GM04504 (cell line): ENCODE data around the gene CNN3.

Source experiments
- DNase-seq: peaks from one replicate; pipeline ENCODE4 v3.0.0-alpha.2; 2012; ENCODE audit warnings: low read depth

CNN3 gene

GRCh38 chr1:94926915-94927404, at the start of gene CNN3:
Gene CNN3, minus strand, starts transcription at chr1:94927110. Its CDS starts 216 bp downstream, at chr1:94926894.
- peak; percentile 80 for DNase-seq

- DNase-seq: peak; percentile 60
Observed at GRCh38 chr1:94974824-94975223, 47.9 kb upstream of the CNN3 start.

DNA sequence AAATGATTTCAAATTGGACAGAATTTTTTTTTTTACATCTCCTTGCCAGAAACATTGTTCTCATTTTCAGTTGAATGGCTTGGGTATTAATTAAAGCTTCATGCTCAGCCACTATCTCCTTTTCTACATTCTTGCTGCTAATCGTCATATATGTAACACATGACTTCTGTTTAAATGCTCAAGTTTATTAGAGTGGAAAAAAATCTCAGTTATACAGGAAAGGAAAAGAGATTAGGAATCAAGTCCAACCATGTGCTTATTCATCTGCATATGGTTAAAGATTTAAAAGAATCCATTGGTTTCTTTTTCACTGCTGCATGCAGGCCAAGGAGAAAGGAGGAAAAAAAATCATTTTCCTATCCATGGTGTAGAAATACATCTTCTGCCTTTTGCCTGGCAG, 47.3 kb upstream of the CNN3 start:
- no peak for DNase-seq

- DNase-seq: no peak
Observed at GRCh38 chr1:94973309-94973922, 46.5 kb upstream of the CNN3 start.

DNA sequence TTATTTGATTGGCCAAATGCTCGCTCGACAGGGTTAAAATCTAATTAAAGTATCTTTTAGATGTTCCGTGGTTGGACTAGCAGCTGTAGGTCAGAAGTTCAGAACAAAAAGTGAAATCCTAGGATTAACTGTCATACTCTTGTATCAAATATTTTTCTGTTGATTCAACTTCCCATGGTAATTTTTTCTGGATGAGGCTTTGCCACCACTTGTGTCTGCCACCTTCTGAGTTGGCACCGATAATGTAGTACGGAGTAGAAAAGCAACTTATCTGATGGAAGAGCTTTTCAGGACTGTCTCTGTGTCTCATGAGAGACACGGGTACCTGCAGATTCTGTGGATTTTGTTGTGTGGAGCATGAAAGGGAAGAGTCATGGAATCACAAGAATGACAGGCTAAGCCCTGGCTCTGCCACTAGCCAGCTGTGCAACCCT, 44.6 kb upstream of the CNN3 start:
- DNase-seq: no peak

DNA sequence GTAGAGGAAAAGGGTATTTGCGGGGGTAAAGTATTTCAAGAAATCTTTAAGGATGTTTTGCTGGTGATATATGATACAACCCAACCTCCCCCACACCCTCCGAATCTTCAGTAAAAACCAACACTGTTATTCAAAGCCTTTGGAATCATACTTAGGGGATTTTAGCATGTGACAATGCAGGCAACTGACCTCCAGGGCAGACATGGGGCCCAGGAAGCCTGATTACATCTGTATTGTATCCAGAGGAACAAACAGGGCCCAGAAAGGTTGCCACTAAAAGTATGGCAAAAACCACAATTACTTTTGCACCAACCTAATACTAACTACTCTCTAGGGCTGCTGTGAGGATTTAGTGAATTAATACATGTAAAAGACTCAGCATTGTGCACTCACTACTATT, 43.9 kb upstream of the CNN3 start:
- DNase-seq: no peak

DNA sequence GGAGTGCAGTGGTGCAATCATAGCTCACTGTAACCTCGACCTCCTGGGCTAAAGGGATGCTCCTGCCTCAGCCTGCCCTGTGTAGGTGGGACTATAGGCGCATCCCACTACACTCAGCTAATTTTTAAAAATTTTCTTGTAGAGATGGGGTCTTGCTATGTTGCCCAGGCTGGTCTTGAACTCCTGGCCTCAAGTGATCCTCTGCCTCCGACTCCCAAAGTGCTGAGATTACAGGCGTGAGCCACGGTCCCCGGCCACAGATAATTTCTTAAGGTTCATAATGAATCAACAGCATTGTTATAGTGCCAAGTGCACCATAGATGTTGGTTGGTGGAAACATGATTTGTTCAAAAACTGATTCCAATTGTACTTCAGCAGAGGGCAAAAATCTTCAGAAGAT, 42.2 kb upstream of the CNN3 start:
- no peak for DNase-seq

GRCh38 chr1:94966033-94966432, 39.1 kb upstream of the CNN3 start:
- no peak for DNase-seq

DNA sequence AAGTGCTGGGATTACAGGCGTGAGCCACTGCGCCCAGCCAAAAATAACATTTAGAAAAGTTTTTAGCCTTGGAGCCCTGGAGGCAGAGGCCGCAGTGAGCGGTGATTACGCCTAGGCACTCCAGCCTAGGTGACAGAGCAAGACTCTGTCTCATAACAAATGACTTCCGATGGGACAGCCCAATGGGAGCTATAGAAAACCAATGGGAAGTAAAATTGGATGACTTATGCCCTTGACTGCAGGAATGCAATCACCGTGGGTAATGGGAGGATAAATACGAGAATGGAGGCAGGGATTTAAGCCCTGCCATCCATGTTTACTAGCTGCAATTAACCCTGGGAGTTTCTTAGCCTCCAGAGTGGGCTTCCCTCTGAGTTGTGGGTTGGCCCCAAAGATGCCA, 37.0 kb upstream of the CNN3 start:
- DNase-seq: no peak

GRCh38 chr1:94962409-94963265, 35.7 kb upstream of the CNN3 start:
- DNase-seq: no peak

DNA sequence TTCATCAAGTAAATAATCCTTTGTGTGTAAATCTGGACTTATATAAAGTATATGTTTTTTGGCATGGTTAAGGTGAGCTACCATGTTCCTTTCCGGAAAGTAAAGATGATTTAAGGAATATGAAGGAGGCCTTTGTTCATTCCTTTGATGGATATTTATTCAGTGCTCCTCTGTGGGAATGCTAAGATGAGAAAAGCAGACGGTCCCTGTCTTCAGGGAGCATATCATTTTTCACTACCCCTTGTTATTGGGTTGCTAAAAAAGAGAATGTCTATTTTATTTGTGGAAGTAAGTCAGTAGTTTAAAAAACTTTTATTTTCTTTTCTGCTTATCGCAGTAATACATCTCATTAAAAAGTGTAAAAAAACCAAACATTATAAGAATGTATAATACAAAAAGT, 35.1 kb upstream of the CNN3 start:
- DNase-seq: no peak

DNA sequence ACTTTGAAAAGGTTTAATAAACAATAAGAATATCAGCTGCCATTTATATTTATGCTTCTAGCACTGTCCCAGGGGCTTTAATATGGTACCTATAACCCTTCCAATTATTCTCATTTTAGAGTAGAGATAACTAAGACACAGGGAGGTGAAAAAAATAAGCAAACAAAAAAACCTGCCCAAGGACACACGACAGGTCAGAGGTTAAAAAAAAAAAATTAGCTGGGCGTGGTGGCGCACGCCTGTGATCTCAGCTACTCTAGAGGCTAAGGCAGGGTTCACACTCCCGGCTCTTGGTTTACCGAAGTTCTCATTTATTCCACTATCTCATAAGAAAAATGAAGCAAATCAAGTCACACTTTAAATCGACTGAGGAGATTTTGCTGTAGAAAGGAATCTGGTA, 34.7 kb upstream of the CNN3 start:
- no peak for DNase-seq

DNA sequence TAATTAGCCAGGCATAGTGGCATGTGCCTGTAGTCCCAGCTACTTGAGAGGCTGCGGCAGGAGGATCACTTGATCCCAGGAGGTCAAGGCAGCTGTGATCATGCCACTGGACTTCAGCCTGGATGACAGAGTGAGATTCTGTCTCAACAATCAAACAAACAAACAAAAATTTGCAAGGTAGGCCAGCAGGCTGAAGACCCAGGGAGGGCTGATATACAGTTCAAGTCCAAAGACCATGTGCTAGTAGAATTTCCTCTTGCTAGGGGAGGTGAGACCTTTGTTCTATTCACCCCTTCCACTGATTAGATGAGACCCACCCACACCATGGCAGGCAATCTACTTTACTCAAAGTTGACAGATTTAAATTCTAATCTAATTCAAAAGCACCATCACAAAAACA, 31.2 kb upstream of the CNN3 start:
- DNase-seq: no peak

DNA sequence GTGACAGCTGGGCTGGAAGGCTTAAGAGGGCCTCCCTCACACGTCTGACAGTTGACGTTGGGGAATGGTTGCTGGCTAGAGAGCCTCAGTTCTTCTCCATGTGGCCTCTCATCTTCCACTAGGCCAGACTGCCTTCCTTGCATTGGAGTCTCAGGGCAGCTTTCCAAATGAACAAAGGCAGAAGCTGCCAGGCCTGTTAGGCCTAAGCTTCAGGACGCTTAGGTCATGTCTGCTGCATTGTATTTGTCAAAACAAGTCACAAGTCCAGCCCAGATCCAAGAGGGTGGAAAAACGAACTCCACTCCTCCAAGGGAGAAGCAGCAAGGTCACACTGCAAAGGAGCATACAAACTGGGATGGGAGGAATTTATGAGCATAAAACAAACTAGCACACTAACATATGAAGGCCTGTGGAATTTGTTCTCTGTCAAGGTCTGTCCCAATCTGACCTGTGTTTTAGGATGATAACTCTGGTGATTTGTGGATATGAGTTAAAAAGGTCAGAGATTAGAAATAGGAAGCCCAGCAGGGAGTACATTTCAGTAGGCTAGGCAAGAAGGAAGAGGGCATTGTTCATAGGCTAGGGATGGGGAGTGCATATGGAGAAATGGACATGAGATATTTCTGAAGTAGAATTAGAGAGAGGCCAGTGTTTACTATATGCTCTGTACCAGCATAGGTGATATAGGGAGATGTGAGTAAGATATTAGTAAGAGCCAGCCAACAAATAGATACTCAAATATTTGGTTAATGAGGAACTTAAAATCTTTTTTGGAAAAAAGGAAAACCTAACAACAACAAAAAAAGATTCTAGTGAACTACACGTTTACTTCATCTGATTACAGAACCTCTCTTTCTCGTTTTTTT, 29.1 kb upstream of the CNN3 start:
- DNase-seq: no peak

DNA sequence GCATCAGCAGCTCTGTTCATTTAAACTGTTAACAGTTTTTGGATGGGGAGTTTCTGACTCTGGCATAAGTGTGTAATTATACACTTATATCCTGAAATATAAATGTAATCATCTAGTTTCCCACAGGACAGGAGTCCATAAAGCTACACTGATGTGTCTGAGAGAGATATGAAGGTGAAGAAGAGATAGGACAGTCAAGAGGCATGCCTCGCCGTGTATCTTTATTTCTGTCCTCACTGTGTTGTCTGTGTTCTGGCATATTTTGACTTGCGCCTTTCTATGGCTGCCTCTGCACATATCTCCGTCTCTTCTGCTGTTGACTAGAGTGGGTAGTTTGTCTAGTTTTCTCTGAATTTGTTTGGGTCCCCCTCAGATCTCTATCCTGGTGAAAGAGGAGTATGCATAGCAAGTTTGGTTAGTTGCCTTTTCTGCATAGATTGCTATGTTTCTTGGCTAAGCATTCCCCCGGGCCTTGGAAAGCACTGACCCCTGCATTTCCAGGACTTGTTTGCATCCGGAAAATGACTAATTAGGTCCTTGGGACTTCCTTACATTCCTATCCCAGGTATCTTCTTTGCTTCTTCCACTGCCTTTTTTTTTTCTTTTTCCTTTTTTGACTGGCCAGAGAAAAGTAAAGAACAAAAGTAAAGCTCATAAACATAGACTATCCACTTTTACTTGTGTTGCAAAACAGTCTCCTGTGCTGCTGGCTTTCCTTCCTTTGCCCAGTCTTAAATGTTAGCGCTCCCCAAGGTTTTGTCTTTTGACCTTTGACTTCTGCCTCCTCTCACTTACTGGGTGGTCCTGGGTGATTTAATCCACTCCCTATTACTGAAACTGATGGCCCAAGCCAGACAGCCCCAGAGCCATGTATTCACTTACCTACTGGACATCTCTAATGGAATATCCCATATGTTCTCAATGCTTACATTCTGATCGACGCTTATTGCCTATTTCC, 27.6 kb upstream of the CNN3 start:
- no peak for DNase-seq

GRCh38 chr1:94953746-94954145, 26.8 kb upstream of the CNN3 start:
- no peak for DNase-seq

- DNase-seq: no peak
Observed at GRCh38 chr1:94953107-94953506, 26.2 kb upstream of the CNN3 start.

- no peak for DNase-seq
Observed at GRCh38 chr1:94952539-94952938, 25.6 kb upstream of the CNN3 start.

DNA sequence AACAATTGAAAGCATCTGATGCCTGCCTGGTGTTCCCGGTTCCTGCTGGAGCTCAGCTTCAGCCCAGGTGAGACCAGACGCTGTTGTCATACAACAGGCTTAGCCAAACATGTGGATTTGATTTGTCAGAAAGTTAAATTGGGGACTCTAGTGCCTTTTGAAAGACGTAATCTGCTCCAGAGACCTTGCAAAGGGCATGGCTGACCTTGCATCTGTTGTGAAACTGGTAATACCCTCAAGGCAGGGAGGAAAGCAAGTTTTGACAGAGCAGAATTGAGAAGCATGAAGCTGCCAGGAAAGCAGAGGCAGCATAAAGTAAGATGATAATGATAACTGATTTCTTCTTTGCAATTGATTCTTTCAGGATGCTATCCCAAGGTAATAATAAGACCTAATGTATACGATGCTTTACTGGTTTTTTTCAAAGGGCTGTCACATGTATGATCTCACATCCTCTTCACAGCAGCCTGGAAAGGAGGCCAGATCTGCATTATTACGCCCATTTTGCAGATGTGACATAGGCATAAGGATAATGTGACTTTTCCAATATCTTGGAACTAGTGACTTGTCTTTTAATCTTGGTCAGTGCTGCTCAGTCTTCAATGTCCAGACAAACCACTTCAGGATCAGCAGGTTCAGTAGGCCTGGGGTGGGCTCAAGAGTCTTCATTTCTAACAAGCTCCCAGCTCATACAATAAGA, 24.7 kb upstream of the CNN3 start:
- DNase-seq: no peak

- no peak for DNase-seq
Observed at GRCh38 chr1:94951046-94951445, 24.1 kb upstream of the CNN3 start.
